GM19438 (cell line): Measurements from ENCODE around the gene SLC47A2.
"Not testable (repeated sequence)": the region's sequence is repeated elsewhere in the genome, so short reads cannot be mapped to it uniquely, and the experiment has no call there.

Experiments used
- ATAC-seq: cut with Tn5 transposase; IDR thresholded peaks from one replicate; pipeline ENCODE4 v1.9.1; 2021; ENCODE audit warnings: low read depth; ENCODE audit not compliant: unreplicated experiment

The SLC47A2 gene

DNA sequence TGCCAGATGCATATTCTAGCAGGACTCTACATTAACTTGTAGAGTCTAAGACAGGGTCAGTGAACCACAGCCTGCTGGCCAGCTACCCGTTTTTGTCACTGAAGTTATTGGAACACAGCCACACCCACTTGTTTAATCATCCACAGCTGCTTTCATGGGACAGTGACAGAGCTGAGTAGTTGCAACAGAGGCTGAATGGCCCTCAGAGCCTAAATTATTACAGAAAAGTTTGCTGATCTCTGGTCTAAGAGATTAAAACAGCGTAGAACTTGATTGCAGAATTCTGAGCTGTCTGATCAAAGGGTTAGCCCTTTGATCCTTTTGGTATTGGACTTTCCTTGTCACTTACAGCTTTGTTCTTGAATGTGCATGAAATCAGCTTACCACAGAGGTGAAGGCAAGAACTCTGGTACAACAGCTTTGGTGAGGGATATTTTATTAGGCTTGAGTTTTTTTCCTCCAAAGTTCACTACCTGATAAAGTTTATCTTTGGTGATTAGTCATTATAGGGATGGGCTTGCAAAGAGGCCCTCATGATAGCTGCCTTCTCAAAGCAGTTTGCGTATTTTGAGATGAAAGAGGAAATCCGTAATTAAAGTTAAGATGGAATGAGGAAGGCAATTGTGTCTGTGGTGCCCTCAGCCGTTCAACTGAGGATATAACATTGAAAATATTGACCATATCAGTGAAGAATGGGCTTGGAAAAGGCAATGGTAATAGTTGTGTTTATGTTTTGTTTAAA lies 44.2 kb downstream of the SLC47A2 start:
- ATAC-seq = no peak

DNA sequence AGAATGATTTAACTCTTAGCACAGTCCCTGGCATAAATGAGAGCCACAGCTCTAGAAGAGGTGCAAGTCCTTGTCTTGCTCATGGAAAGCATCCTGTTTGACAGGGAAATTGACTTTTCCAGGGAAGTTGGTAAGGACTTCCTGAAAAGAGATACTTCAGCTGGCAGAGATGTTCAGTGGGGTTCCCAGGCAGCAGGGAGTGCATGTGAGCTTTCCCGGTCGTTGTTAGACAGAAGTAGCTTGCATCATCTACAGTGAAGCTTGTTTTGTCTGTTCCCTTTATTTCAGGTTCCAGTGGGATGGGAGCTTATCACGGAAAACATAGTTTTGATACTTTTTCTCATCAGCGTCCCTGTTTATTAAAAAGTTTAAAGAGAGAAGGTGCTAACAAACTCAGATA lies 45.0 kb downstream of the SLC47A2 start:
- no peak for ATAC-seq

DNA sequence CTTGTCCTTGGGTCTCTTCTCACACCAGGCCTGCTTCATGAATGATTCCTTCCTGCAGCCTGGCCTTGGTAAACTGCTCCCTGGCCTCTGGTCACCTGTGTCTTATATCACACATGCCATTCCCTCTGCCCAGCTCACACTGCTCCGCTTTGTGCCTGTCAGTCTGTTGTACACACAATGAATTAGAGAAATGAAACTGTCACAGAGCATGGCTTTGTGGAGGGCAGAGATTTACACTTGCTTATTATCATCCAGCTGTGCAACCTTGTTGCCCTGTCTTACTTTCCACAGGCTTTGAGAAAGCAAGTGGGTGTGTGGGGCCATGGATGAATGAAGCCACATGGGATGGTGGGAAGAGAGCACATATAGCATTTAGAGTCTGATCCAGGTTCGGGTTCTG lies 45.5 kb downstream of the SLC47A2 start:
- ATAC-seq = no peak

DNA sequence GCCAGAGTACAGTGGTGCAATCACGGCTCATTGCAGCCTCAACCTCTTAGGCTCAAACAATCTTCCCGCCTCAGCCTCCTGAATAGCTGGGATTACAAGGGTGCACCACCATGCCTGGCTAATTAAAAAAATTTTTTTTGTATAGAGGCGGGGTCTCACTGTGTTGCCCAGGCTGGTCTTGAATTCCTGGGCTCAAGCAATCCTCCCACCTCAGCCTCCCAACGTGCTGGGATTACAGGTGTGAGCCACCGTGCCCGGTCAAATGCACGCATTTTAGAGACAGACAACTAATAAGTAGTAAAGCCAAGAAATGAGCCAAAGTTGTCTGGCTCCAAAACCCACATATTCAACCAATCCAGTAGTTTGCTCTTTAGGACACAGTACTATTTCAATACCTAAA lies 46.7 kb downstream of the SLC47A2 start:
- ATAC-seq = not testable (repeated sequence)

DNA sequence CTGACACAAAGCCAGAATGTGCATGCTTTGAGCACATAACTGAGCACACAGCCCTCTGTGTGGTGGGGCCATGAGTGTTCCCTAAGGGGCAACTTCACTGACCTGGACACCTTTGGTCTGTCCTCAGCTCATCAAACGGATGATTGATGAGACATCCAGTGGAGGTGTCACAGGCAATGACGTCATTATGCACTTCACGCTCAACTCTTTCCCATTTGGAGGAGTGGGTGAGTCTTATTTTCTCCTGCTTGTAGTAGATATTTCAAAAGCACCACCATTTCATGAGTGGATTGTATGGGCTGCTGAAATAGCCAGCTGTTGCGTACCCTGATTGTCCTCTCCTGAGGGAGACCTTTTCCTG lies 51.6 kb downstream of the SLC47A2 start:
- no peak for ATAC-seq

DNA sequence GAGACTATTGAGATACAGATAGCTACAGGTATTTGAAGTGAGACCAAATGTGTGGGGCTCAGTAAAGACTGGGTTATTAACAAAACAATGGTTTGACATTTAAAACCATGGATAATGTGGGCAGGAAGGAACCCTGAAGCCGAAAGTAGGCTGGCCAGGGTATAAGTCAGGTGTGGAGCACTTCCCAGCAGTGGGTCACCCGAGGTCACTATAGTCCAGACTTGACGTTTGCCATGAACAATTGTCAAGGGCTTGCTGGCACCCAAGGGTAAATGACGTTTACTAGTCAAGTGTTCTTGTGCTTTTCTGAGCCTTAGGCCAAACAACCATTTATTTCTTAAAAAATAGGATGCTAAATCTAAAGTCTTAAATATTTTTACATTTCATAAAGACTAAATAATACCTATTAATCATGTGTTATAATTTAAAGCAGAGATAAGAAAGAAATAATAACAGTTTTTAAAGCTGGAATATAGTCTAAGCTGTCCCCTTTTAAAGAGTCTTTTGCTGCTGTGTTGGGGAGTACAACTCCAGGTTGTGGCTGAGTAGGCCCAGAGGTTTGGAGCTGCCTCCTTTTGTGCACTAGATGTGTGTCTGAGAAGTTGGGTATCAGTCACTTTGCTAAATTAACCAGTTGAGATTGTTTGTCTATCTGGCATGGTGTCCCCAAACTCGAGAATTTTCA lies 52.1 kb downstream of the SLC47A2 start:
- no peak for ATAC-seq

DNA sequence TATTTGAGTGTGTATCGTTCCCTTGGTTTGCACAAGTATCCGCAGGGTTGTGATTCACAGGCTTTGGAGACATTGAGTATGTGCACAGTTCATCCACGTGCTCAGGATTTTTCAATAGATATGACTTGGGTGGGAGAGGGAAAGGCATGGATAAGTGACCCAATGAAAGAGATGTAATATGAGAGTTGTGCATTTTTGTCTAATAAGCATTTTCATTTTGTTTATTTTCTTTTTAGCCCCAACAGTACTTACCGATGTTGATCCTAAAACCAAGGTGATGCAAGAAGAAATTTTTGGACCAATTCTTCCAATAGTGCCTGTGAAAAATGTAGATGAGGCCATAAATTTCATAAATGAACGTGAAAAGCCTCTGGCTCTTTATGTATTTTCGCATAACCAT lies 53.3 kb downstream of the SLC47A2 start:
- no peak for ATAC-seq

DNA sequence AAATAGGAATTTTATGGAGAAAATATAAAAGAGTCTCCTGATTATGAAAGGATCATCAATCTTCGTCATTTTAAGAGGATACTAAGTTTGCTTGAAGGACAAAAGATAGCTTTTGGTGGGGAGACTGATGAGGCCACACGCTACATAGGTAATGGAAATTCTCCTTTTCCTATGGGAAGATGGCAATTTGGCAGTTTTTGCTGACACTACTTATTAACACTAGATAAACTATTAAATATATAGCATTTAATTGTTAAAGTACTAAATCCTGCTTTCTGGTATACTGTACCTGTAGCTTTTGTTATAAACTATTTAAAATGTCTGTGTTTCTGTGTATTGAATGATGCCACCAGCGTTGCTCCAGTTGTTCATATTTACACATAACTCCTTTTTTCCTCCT lies 55.3 kb downstream of the SLC47A2 start:
- no peak for ATAC-seq

DNA sequence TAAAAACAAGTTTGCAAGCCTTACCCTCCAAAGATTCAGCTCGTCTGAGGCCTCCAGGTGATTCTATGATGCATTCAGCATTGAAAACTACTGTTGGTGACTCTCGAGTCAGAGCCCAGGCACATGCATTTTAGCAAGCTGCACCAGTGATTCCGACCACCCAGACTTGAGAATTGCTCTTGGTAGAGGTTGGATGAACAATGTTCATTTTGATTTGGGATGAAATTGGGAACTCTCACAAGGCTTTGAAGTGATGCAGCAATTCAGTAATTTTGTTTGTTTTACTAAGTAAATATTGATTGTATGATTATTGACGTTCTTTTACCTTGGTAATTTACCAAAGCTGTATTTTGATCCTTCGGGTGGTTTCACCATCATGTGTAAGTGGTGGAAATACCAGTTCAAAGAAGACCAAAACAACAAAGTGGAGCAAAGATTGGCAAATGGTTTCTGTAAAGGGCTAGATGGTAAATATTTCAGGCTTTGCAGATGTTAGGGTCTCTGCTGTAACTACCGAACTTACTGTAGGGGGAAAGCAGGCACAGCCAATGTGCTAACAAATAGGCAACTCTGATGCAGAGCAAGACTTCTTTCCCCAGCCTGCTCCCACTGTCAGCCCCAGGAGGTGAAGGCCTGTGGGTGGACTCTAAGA lies 56.0 kb downstream of the SLC47A2 start:
- no peak for ATAC-seq

DNA sequence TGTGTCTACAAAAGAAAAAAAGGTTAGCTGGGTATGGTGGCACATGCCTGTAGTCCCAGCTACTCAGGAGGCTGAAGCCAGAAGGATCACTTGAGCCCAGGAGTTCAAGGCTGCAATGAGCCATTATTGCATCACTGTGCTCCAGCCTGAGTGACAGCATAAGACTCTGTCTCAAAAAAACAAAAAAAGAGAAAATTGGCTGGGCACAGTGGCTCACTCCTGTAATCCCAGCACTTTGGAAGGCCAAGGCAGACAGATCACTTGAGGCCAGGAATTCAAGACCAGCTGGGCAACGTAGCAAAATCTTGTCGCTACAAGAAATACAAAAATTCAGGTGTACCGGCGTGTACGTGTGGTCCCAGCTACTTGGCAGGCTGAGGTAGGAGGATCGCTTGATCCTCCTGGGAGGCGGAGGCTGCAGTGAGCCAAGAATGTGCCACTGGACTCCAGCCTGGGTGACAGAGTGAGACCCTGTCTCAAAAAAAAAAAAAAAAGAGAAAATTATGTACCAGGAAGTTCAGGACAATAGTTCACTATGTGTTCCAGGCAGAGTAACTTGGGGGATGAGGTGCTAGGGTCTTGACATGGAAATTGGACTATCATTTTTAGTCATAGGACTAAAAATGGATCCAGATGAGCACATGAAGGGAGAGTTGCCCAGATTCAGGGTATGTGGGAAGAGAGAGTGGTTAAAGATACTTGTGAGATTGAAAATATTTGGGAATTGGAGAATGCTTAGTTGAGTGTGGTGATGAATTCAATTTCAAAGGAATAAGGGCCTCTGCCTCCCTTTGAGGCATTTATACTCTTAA lies 56.8 kb downstream of the SLC47A2 start:
- no peak for ATAC-seq

DNA sequence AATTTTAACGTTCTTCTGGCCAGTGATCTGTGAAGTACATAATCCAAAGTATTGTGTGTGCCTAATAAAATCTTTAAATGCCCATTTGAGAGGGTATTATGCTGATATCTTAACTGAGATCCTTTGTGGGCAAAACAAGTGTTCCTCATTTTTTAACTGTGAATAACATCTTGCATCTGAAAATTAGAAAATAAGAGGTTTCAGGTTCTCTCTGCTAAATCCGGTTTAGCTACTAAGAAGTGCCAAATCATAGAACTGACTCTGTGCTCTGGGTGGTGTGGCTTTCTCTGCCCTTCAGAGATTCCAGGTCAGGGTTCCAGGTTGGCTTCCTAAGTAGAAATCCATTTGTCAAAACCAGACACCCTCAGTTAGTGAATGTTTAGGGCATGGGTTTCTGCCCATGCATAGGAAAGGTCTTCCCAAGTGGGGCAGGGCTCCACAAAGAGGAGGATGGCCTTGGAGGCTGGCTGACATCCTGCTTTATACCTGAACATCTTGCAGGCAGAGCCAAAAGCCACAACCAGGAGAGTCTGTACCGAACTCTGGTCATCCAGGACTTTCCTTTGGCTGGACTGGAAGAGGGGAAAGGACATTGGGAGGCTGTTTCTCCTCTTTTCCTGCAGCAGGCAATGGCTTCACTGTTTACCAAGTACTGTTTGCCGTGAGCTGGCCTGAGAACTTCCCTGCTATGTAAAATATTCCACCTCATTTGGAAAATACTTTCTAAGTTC lies 59.4 kb downstream of the SLC47A2 start:
- ATAC-seq = no peak

DNA sequence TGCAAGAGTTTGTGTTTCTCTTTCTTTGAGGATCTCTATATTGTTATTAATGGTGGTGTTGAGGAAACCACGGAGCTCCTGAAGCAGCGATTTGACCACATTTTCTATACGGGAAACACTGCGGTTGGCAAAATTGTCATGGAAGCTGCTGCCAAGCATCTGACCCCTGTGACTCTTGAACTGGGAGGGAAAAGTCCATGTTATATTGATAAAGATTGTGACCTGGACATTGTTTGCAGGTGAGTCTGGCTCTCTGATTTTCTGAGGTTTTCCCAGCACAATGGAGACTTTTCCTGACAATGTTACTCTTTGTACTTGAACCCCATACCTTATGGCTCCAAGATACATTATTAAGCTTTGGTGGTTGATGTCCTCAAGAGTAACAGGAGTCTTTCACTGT lies 60.0 kb downstream of the SLC47A2 start:
- ATAC-seq = no peak

DNA sequence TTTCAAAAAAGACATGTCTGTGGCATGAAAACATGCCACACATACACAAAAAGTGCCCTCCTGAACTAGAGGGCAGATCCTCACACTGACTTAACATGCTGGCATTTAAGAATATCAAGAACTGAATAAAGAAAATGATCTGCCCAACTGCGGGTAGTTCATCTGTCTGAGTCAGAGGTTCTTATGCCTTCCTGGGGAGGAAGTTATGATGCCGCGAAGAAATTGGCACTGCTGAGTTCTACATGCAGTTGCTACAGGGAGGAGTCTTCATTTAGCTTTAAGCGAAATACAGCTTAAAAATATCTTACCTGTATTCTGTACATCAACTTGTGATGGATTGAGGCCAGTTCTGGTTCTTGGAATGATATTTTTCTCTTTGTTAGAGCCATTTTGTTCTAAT lies 61.5 kb downstream of the SLC47A2 start:
- no peak for ATAC-seq

DNA sequence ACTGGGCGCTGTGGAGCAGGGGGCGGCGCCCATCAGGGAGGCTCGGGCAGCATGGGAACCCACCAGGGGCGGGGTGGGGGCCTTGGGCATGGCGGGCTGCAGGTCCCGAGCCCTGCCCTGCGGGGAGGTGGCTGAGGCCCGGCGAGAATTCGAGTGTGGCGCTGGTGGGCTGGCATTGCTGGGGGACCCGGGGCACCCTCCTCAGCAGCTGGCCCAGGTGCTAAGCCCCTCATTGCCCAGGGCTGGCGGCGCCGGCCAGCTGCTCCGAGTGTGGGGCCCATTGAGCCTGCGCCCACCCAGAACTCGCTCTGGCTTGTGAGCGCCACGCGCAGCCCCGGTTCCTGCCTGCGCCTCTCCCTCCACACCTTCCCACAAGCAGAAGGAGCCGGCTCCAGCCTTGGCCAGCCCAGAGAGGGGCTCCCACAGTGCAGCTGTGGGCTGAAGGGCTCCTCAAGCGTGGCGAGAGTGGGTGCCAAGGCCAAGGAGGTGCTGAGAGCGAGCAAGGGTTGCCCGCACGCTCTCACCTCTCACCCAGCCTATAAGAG lies 62.0 kb downstream of the SLC47A2 start:
- no peak for ATAC-seq

DNA sequence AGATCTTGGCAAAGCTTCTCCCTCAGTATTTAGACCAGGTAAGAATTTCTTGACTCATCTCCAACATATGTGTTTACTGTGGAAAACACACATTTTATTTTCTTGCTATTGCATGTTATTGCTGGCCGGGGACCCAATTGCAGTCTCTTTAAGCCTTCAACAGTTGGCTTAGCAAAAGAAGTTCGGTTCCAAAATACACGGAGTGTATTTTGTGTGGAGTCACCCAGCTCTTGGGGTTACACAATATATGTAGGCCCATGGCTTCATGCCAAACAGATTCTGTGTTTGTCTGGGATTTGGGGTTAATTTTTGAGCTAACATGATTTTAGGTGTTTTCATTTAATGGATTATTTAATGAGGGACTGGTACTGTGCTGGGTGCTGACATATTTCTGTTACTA lies 63.8 kb downstream of the SLC47A2 start:
- ATAC-seq = no peak

DNA sequence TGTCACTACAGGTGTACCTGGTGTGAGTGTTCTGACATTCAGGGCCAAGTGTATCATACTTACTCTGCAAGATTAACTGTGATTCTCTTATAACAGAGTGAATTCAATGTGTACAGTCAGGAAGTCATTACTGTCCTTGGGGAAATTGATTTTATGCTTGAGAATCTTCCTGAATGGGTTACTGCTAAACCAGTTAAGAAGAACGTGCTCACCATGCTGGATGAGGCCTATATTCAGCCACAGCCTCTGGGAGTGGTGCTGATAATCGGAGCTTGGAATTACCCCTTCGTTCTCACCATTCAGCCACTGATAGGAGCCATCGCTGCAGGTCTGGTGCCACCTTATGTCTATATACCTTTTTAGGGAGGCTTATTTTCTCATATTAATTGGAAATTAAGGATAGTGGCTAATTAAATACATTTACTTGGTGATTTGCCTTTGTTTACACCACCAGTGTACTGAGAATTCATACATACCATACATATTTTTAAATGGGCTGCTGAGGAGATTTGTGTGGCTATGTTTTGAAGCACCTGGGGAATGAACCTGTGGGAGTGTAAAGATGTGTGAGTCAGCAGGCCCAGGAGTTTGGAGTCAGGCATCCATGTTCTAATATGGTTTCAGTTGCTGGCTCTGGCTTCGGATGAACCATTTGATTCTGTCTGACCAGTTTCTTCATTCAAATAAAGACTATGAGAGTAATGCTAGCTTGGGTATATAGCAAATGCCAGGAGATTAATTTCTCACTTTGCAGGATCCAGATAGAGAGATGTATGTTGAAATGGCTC lies 64.7 kb downstream of the SLC47A2 start:
- ATAC-seq = no peak

DNA sequence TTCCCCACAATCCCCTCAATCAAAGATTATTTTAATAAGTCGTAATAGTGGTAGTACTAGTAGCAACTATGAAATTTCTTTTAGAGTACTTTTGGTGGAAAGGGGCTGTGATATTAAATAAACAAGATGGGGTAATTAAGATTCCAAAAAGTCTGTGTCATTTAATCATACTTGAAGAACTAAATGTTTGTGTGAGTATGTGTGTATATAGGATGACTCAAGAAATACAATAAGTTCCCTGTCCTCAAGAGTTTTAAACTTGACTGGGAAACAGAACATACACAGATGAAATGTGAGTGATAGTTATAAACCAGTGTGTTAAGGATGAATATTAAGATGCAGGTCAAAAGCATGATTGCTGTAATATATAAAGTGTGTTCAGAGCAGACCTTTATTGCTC lies 65.6 kb downstream of the SLC47A2 start:
- no peak for ATAC-seq

DNA sequence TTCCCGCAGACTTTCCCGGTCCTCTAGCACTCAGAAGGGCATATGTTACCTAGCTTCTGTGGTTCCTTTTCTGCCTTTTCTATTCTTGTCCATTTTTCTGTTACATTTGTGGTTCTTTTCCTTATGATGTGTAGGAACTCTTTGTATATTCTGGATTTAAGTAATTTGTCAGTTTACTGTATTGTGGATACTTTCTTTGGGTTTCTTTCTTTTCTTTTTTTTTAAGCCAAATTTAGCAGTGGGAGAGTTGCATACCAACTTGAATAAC lies 67.2 kb downstream of the SLC47A2 start:
- no peak for ATAC-seq

DNA sequence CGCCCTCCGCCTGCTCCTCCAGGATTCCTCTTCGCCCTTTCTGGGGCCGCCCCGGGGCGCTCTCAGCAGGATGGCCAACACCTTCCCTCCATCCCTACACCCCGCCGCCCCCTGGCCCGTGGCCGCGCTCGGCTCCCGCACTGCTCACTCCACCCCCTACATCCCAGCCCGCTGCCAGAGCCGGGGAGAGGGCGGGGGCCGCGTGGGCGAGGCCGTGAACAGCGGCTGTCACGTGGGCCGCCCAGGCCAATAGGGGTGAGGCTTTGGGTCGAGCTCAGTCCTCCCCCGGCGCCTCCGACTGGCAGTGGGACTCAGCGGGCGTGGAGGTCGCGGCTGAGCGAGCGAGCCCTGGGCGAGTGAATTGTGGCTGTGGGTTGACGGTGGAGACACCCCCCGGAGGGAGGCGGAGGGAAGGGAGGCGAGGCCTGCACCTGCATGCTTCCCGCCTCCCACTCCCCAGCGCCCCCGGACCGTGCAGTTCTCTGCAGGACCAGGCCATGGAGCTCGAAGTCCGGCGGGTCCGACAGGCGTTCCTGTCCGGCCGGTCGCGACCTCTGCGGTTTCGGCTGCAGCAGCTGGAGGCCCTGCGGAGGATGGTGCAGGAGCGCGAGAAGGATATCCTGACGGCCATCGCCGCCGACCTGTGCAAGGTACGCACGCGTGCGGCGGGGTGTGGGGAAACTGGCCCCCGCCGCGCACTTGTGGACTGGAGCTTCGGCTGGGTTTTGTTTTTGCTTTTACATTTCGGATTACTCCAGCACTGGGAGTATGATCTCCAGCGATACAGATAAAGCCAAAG lies 67.7 kb downstream of the SLC47A2 start, which contains the start of gene ALDH3A2:
ALDH3A2 (plus strand) TSS at position 277 of the 799 bp plus-strand sequence; CDS start at position 498, 221 bp downstream.
- peak; percentile 90 for ATAC-seq
